ENCODE data around the gene SLC16A2.
"Not testable (repeated sequence)": the region's sequence is repeated elsewhere in the genome, so short reads cannot be mapped to it uniquely, and the experiment has no call there.

SLC16A2 gene

GRCh38 chrX:74446876-74447275 lies 25.6 kb downstream of the SLC16A2 start:
- DNase-seq (ENCODE audit: low spot score): no peak

GRCh38 chrX:74448669-74449068 lies 27.4 kb downstream of the SLC16A2 start:
- no peak for DNase-seq (ENCODE audit: low spot score)

- no peak for DNase-seq (ENCODE audit: low spot score)
Measured at GRCh38 chrX:74449322-74449936, 28.1 kb downstream of the SLC16A2 start.

GRCh38 chrX:74449937-74450330 lies 28.6 kb downstream of the SLC16A2 start:
- peak; percentile 34 for DNase-seq (ENCODE audit: low spot score)

- DNase-seq (ENCODE audit: low spot score): peak; percentile 73
Measured at GRCh38 chrX:74450803-74451449, 29.6 kb downstream of the SLC16A2 start.

- no peak for DNase-seq (ENCODE audit: low spot score)
Measured at GRCh38 chrX:74451450-74452198, 30.3 kb downstream of the SLC16A2 start.

- DNase-seq (ENCODE audit: low spot score): no peak
Measured at GRCh38 chrX:74452199-74452481, 30.8 kb downstream of the SLC16A2 start.

GRCh38 chrX:74453178-74453577 lies 31.9 kb downstream of the SLC16A2 start:
- DNase-seq (ENCODE audit: low spot score): no peak

- DNase-seq (ENCODE audit: low spot score): not testable (repeated sequence)
Measured at GRCh38 chrX:74454233-74454632, 32.9 kb downstream of the SLC16A2 start.

GRCh38 chrX:74458736-74459135 lies 37.4 kb downstream of the SLC16A2 start:
- DNase-seq (ENCODE audit: low spot score): peak; percentile 38

- DNase-seq (ENCODE audit: low spot score): peak; percentile 20
Measured at GRCh38 chrX:74461384-74461783, 40.1 kb downstream of the SLC16A2 start.

- no peak for DNase-seq (ENCODE audit: low spot score)
Measured at GRCh38 chrX:74464722-74465121, 43.4 kb downstream of the SLC16A2 start.

GRCh38 chrX:74465424-74465823 lies 44.1 kb downstream of the SLC16A2 start:
- peak; percentile 19 for DNase-seq (ENCODE audit: low spot score)

- DNase-seq (ENCODE audit: low spot score): no peak
Measured at GRCh38 chrX:74467656-74468055, 46.4 kb downstream of the SLC16A2 start.

- DNase-seq (ENCODE audit: low spot score): not testable (repeated sequence)
Measured at GRCh38 chrX:74473116-74473515, 51.8 kb downstream of the SLC16A2 start.

- DNase-seq (ENCODE audit: low spot score): no peak
Measured at GRCh38 chrX:74490247-74490646, 69.0 kb downstream of the SLC16A2 start.

- no peak for DNase-seq (ENCODE audit: low spot score)
Measured at GRCh38 chrX:74492720-74493201, 71.5 kb downstream of the SLC16A2 start.

GRCh38 chrX:74493806-74494205 lies 72.5 kb downstream of the SLC16A2 start:
- DNase-seq (ENCODE audit: low spot score): no peak

- DNase-seq (ENCODE audit: low spot score): no peak
Measured at GRCh38 chrX:74498924-74499323, 77.6 kb downstream of the SLC16A2 start.

GRCh38 chrX:74500067-74500466 lies 78.8 kb downstream of the SLC16A2 start:
- no peak for DNase-seq (ENCODE audit: low spot score)

- DNase-seq (ENCODE audit: low spot score): no peak
Measured at GRCh38 chrX:74500555-74500954, 79.3 kb downstream of the SLC16A2 start.

GRCh38 chrX:74505437-74505836 lies 84.1 kb downstream of the SLC16A2 start:
- no peak for DNase-seq (ENCODE audit: low spot score)
